Neural progenitor cell (in vitro differentiated cells): ENCODE results near the gene MTA2. TPM values are rescaled to one million over a fixed set of nuclear protein-coding genes. Genes with fewer than 3 reads are reported as not detected.
"Not testable (repeated sequence)": the region's sequence is repeated elsewhere in the genome, so short reads cannot be mapped to it uniquely, and the experiment has no call there.

Source experiments
- DNase-seq: peaks from one replicate; pipeline ENCODE4 v3.0.0-alpha.2; 2016; ENCODE audit warnings: low spot score
- H2AFZ ChIP-seq: fragments of 200-600 bp; sonication (generic); replicated peaks from 2 replicates; pipeline ENCODE4 v1.6.1; 2016; ENCODE audit warnings: antibody characterized with exemption
- H3F3A ChIP-seq: fragments of 200-600 bp; sonication (generic); 2 replicates; pipeline ENCODE4 v1.6.1; 2016; ENCODE audit warnings: antibody characterized with exemption, low read depth
- H3K27ac ChIP-seq: fragments of 200-600 bp; sonication (generic); 2 replicates; pipeline ENCODE4 v1.5.1; 2016; ENCODE audit warnings: mild to moderate bottlenecking
- H3K27me3 ChIP-seq: fragments of 200-600 bp; sonication (generic); 2 replicates; pipeline ENCODE4 v1.6.1; 2016; ENCODE audit warnings: mild to moderate bottlenecking, moderate library complexity
- H3K36me3 ChIP-seq: fragments of 200-600 bp; sonication (generic); 2 replicates; pipeline ENCODE4 v1.5.1; 2016
- H3K4me1 ChIP-seq: fragments of 200-600 bp; sonication (generic); 2 replicates; pipeline ENCODE4 v1.6.1; 2016; ENCODE audit warnings: mixed run types
- H3K4me2 ChIP-seq: fragments of 200-600 bp; sonication (generic); 2 replicates; pipeline ENCODE4 v1.6.1; 2016
- H3K4me3 ChIP-seq: fragments of 200-600 bp; sonication (generic); 2 replicates; pipeline ENCODE4 v1.5.1; 2016
- H3K79me2 ChIP-seq: fragments of 200-600 bp; sonication (generic); 2 replicates; pipeline ENCODE4 v1.6.1; 2016; ENCODE audit warnings: low read depth
- H3K9ac ChIP-seq: fragments of 200-600 bp; sonication (generic); 2 replicates; pipeline ENCODE4 v1.6.1; 2016
- H3K9me3 ChIP-seq: fragments of 200-600 bp; sonication (generic); 2 replicates; pipeline ENCODE4 v1.5.1; 2016; ENCODE audit warnings: low read depth
- H4K20me1 ChIP-seq: fragments of 200-600 bp; sonication (generic); 2 replicates; pipeline ENCODE4 v1.6.1; 2016; ENCODE audit warnings: low read depth
- H3K27ac Mint-ChIP-seq: 3 replicates; pipeline ENCODE4 v1.8.0; 2021; ENCODE audit warnings: mixed read lengths
- H3K27me3 Mint-ChIP-seq: 2 replicates; pipeline ENCODE4 v1.8.0; 2022; ENCODE audit warnings: low read depth, mild to moderate bottlenecking, inconsistent platforms, moderate library complexity, mixed read lengths; ENCODE audit not compliant: insufficient read depth
- H3K36me3 Mint-ChIP-seq: 3 replicates; pipeline ENCODE4 v1.8.0; 2021; ENCODE audit warnings: mixed read lengths
- H3K4me1 Mint-ChIP-seq: 3 replicates; pipeline ENCODE4 v1.8.0; 2021; ENCODE audit warnings: mixed read lengths
- H3K4me3 Mint-ChIP-seq: 3 replicates; pipeline ENCODE4 v1.8.0; 2021; ENCODE audit warnings: mild to moderate bottlenecking, moderate library complexity, mixed read lengths
- H3K9me3 Mint-ChIP-seq: 3 replicates; pipeline ENCODE4 v1.8.0; 2020; ENCODE audit warnings: mixed read lengths
- EZH2 ChIP-seq: fragments of 200-600 bp; sonication (generic); IDR thresholded peaks from 2 replicates; pipeline ENCODE4 v1.6.1; 2017; ENCODE audit warnings: antibody characterized with exemption, mild to moderate bottlenecking, moderate library complexity
- EZH2phosphoT487 ChIP-seq: fragments of 200-600 bp; sonication (generic); IDR thresholded peaks from 2 replicates; pipeline ENCODE4 v1.6.1; 2017; ENCODE audit warnings: antibody characterized with exemption
- total RNA-seq: library from RNA; depleted of rRNA; stranded (reverse); fragments of >200 nt; gene quantifications from 2 replicates; pipeline ENCODE4 v1.2.3, GENCODE V29; 2015; ENCODE audit warnings: low replicate concordance
- TF ChIP-seq, protein P1 (sequence below): fragments of 200-600 bp; sonication (generic); IDR thresholded peaks from 2 replicates; pipeline ENCODE4 v1.5.1; 2017; ENCODE audit warnings: antibody characterized with exemption, mild to moderate bottlenecking

MTA2 gene
- total RNA-seq, 1 donor from 2014 or later = 108 TPM

DNA sequence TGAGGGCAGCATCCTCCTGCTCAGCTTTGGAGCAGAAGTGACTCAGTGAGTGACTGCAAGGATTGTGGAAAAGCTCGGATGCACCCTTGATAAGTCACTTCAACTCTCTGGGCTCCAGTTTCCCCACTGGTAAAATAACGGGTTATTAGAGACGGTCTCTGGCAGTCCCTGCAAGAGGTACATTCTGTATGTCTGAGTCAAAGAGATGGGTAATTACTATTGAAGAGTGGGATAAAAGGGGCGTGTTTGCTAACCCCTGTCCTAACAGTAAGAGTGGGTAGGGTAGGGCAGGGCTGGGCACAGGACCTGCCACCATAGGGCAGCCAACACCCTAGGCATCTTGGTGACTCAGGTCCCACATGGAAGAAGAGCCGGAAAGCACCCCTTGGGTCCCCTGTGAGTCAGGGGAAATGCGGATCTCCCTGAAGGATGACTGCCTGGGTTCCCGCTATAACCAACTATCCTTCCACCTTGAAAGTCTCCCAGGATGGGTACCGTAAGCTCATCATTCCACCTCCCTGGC lies 47.8 kb downstream of the MTA2 start:
- H3K9ac ChIP-seq = no peak overlapping the region
- peaks cover 12% of the 10 kb centered on the region for H3K27me3 Mint-ChIP-seq
- peaks cover 75% of the 10 kb centered on the region for H3K4me1 Mint-ChIP-seq
- peaks cover 7% of the 10 kb centered on the region for H3K79me2 ChIP-seq
- H3K4me2 ChIP-seq = peak overlapping the region; percentile 63
- H3K4me1 ChIP-seq = peaks cover 57% of the 10 kb centered on the region
- H3K4me3 ChIP-seq = no peak overlapping the region
- H3F3A ChIP-seq = peaks cover 79% of the 10 kb centered on the region
- DNase-seq = no peak
- peak overlapping the region; percentile 96 for H3K27ac Mint-ChIP-seq
- H3K9me3 ChIP-seq = no peaks in the 10 kb centered on the region
- peaks cover 8% of the 10 kb centered on the region for H3K36me3 Mint-ChIP-seq
- peak overlapping the region; percentile 60 for H3K4me3 Mint-ChIP-seq
- H4K20me1 ChIP-seq = peaks cover 14% of the 10 kb centered on the region
- H3K36me3 ChIP-seq = peaks cover 4% of the 10 kb centered on the region
- H3K27me3 ChIP-seq = peaks cover 3% of the 10 kb centered on the region
- no peak overlapping the region for H2AFZ ChIP-seq
- H3K27ac ChIP-seq = peak overlapping the region; percentile 81
- H3K9me3 Mint-ChIP-seq = no peaks in the 10 kb centered on the region
- no peak for TF ChIP-seq EZH2
- TF ChIP-seq, protein P1, sequence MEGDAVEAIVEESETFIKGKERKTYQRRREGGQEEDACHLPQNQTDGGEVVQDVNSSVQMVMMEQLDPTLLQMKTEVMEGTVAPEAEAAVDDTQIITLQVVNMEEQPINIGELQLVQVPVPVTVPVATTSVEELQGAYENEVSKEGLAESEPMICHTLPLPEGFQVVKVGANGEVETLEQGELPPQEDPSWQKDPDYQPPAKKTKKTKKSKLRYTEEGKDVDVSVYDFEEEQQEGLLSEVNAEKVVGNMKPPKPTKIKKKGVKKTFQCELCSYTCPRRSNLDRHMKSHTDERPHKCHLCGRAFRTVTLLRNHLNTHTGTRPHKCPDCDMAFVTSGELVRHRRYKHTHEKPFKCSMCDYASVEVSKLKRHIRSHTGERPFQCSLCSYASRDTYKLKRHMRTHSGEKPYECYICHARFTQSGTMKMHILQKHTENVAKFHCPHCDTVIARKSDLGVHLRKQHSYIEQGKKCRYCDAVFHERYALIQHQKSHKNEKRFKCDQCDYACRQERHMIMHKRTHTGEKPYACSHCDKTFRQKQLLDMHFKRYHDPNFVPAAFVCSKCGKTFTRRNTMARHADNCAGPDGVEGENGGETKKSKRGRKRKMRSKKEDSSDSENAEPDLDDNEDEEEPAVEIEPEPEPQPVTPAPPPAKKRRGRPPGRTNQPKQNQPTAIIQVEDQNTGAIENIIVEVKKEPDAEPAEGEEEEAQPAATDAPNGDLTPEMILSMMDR = no peak
- TF ChIP-seq EZH2phosphoT487 = no peak

DNA sequence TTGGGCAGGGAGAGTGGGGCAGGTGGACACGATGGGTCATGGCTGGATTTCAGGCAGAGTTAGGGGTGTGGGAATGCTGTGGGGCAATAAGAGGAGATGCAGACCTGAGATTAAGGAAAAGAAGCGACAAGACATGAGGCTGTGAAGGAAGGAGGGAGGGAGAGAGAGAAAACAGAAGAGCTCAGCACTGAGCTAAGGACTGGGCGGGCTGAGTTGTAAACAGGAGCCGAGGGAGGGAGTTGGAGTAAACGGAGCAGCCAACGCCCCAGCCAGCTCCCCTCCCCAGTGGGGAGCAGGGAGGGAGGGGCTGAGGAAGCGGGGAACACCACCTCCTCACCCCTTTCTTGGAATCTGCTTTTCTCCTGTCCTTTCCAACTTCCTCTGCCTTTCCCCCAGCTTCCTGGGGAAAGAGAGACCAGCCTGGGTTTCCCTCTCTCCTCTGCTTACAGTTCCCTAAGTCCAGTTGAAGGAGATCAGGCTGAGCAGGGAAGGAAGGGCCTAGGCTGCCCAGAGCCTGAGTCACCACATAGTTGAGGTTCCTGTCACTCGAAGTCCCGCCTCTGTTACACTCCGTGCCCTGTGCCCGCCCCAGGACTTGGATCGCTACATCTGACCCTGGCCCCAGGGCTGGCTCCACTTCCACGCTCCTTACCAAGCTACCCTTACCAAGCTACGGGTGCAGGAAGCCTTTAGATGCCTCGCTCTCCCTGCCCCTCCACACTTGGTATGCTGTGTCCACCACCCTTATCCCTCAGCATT lies 48.4 kb downstream of the MTA2 start:
- Histone ChIP-seq H2AFZ (peak overlapping the region; percentile 58), H3K9ac (no peak overlapping the region), H3K4me1 (peaks cover 57% of the 10 kb centered on the region), H4K20me1 (peaks cover 14% of the 10 kb centered on the region), H3K4me2 (peak overlapping the region; percentile 63), H3K27me3 (peaks cover 9% of the 10 kb centered on the region), H3K9me3 (no peaks in the 10 kb centered on the region), H3F3A (peaks cover 79% of the 10 kb centered on the region), H3K27ac (peak overlapping the region; percentile 81), H3K79me2 (peaks cover 2% of the 10 kb centered on the region), H3K4me3 (peak overlapping the region; percentile 12), H3K36me3 (no peaks in the 10 kb centered on the region)
- Mint-ChIP-seq H3K36me3 (peaks cover 8% of the 10 kb centered on the region), H3K27me3 (peaks cover 12% of the 10 kb centered on the region), H3K4me3 (peak overlapping the region; percentile 64), H3K9me3 (no peaks in the 10 kb centered on the region), H3K27ac (peak overlapping the region; percentile 97), H3K4me1 (peaks cover 78% of the 10 kb centered on the region)
- peak; percentile 82 for DNase-seq
- TF ChIP-seq EZH2 (no peak), EZH2phosphoT487 (no peak)
- TF ChIP-seq, protein P1 = no peak

DNA sequence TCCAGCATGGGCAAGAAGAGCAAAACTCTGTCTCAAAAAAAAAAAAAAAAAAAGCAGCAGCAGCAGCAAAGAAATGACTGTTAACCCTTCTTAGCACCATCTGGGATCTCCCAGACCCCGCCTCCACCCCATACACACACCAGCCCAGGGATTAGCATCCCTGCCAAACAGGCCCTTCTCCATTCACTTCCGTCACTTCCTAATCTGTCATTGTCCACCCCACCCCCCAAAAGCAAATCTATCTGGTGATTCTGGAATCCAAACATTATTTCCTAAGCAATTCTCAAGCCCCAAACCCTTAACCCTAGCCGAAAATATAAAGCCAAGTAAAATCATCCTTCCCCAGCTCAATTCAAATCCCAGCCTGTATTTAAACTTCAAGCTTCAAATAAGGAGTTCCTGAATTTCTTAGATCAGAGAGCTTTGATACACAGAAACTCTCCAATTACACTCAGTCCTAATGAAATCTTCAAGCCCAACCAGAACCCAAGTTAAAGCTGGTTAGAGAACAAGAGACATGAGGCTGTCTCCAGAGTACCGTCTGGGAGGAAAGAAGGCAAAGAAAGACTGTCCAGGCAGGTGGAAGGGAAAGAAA lies 49.1 kb downstream of the MTA2 start:
- Histone ChIP-seq H3F3A (peaks cover 81% of the 10 kb centered on the region), H3K9ac (no peak overlapping the region), H3K36me3 (no peaks in the 10 kb centered on the region), H3K27ac (peak overlapping the region; percentile 81), H3K4me2 (peak overlapping the region; percentile 63), H3K4me3 (no peak overlapping the region), H3K79me2 (no peaks in the 10 kb centered on the region), H3K27me3 (peaks cover 16% of the 10 kb centered on the region), H2AFZ (peak overlapping the region; percentile 58), H3K4me1 (peaks cover 60% of the 10 kb centered on the region), H3K9me3 (no peaks in the 10 kb centered on the region), H4K20me1 (peaks cover 13% of the 10 kb centered on the region)
- Mint-ChIP-seq H3K36me3 (peaks cover 8% of the 10 kb centered on the region), H3K27ac (peak overlapping the region; percentile 97), H3K27me3 (peaks cover 15% of the 10 kb centered on the region), H3K4me3 (peak overlapping the region; percentile 64), H3K9me3 (no peaks in the 10 kb centered on the region), H3K4me1 (peaks cover 85% of the 10 kb centered on the region)
- TF ChIP-seq, protein P1 = no peak
- TF ChIP-seq EZH2phosphoT487 = no peak
- TF ChIP-seq EZH2 = no peak
- DNase-seq = peak; percentile 53

DNA sequence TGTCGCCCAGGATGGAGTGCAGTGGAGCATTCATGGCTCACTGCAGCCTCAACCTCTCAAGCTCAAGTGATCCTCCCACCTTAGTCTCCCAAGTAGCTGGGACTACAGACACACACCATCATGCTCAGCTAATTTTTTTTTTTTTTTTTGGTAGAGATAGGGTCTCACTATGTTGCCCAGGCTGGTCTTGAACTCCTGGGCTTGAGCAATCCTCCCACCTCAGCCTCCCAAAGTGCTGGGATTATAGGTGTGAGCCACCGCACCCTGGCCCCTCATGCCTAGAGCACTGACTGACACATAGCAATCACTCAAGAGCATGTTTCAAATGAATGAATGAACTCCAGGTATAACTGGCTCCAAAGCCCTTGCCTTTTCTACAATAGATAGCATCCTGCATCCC lies 51.2 kb downstream of the MTA2 start:
- not testable (repeated sequence) for H3K9me3 Mint-ChIP-seq, H3K4me3 ChIP-seq, H3K27ac ChIP-seq, H3K79me2 ChIP-seq, H3K36me3 ChIP-seq, H3K36me3 Mint-ChIP-seq, H2AFZ ChIP-seq, H3K4me3 Mint-ChIP-seq, DNase-seq, H3K9ac ChIP-seq, H3K4me2 ChIP-seq, H4K20me1 ChIP-seq, H3K9me3 ChIP-seq
- Histone ChIP-seq H3K27me3 (peaks cover 37% of the 10 kb centered on the region), H3F3A (peaks cover 73% of the 10 kb centered on the region), H3K4me1 (peaks cover 48% of the 10 kb centered on the region)
- Mint-ChIP-seq H3K27me3 (peaks cover 21% of the 10 kb centered on the region), H3K4me1 (peaks cover 71% of the 10 kb centered on the region), H3K27ac (peak overlapping the region; percentile 97)
